ENCODE measurements around the gene EEF1A1.
"Not testable (repeated sequence)": the region's sequence is repeated elsewhere in the genome, so short reads cannot be mapped to it uniquely, and the experiment has no call there.

EEF1A1 gene

GRCh38 chr6:73537677-73538076 is 16.8 kb upstream of the EEF1A1 start:
- no peak for DNase-seq (ENCODE audit: low spot score)

- no peak for DNase-seq (ENCODE audit: low spot score)
Measured at GRCh38 chr6:73534628-73535027, 13.8 kb upstream of the EEF1A1 start.

- no peak for DNase-seq (ENCODE audit: low spot score)
Measured at GRCh38 chr6:73532293-73532692, 11.5 kb upstream of the EEF1A1 start.

GRCh38 chr6:73528897-73529296 is 8.1 kb upstream of the EEF1A1 start:
- DNase-seq (ENCODE audit: low spot score): no peak

- no peak for DNase-seq (ENCODE audit: low spot score)
Measured at GRCh38 chr6:73525546-73526330, 4.9 kb upstream of the EEF1A1 start.

- DNase-seq (ENCODE audit: low spot score): peak; percentile 78
Measured at GRCh38 chr6:73523434-73524123, 2.7 kb upstream of the EEF1A1 start.

- no peak for DNase-seq (ENCODE audit: low spot score)
Measured at GRCh38 chr6:73521351-73521985, 636 bp upstream of the EEF1A1 start.

- DNase-seq (ENCODE audit: low spot score): peak; percentile 84
Measured at GRCh38 chr6:73519926-73520687, 725 bp downstream of the EEF1A1 start.

- DNase-seq (ENCODE audit: low spot score): not testable (repeated sequence)
Measured at GRCh38 chr6:73518982-73519881, 1.6 kb downstream of the EEF1A1 start.

- DNase-seq (ENCODE audit: low spot score): not testable (repeated sequence)
Measured at GRCh38 chr6:73518100-73518981, 2.5 kb downstream of the EEF1A1 start.

- DNase-seq (ENCODE audit: low spot score): no peak
Measured at GRCh38 chr6:73516514-73517489, 4.0 kb downstream of the EEF1A1 start.

GRCh38 chr6:73515204-73515655 is 5.6 kb downstream of the EEF1A1 start:
- no peak for DNase-seq (ENCODE audit: low spot score)

GRCh38 chr6:73514746-73515110 is 6.1 kb downstream of the EEF1A1 start:
- no peak for DNase-seq (ENCODE audit: low spot score)

- no peak for DNase-seq (ENCODE audit: low spot score)
Measured at GRCh38 chr6:73513496-73513854, 7.4 kb downstream of the EEF1A1 start.

GRCh38 chr6:73511796-73512195 is 9.0 kb downstream of the EEF1A1 start:
- DNase-seq (ENCODE audit: low spot score): no peak

GRCh38 chr6:73509851-73510250 is 11.0 kb downstream of the EEF1A1 start:
- DNase-seq (ENCODE audit: low spot score): no peak

- DNase-seq (ENCODE audit: low spot score): no peak
Measured at GRCh38 chr6:73508776-73509175, 12.1 kb downstream of the EEF1A1 start.

GRCh38 chr6:73506246-73506645 is 14.6 kb downstream of the EEF1A1 start:
- no peak for DNase-seq (ENCODE audit: low spot score)

- DNase-seq (ENCODE audit: low spot score): not testable (repeated sequence)
Measured at GRCh38 chr6:73505705-73506104, 15.1 kb downstream of the EEF1A1 start.

All from CD4-positive, alpha-beta T cell treated with Interleukin-2 at 100 ng/mL for 4 hours (primary cell).